Type B pancreatic cell (in vitro differentiated cells): Measurements from ENCODE around the gene STAT3. TPM values are rescaled to one million over a fixed set of nuclear protein-coding genes. Genes with fewer than 3 reads are reported as not detected.
"Not testable (repeated sequence)": the region's sequence is repeated elsewhere in the genome, so short reads cannot be mapped to it uniquely, and the experiment has no call there.

Source experiments
- DNase-seq: peaks from one replicate; pipeline ENCODE4 v3.0.0; 2021; ENCODE audit warnings: mixed read lengths; ENCODE audit not compliant: unreplicated experiment; ENCODE audit errors: extremely low spot score
- H3K27ac Mint-ChIP-seq: 2 replicates; pipeline ENCODE4 v1.8.0; 2021; ENCODE audit warnings: mild to moderate bottlenecking, mixed read lengths
- H3K27me3 Mint-ChIP-seq: 2 replicates; pipeline ENCODE4 v1.8.0; 2021; ENCODE audit warnings: mixed read lengths
- H3K36me3 Mint-ChIP-seq: 2 replicates; pipeline ENCODE4 v1.8.0; 2021; ENCODE audit warnings: mixed read lengths
- H3K4me1 Mint-ChIP-seq: one replicate; pipeline ENCODE4 v1.8.0; 2021; ENCODE audit warnings: mixed read lengths; ENCODE audit not compliant: unreplicated experiment
- H3K4me3 Mint-ChIP-seq: 2 replicates; pipeline ENCODE4 v1.8.0; 2021; ENCODE audit warnings: mild to moderate bottlenecking, mixed read lengths
- H3K9me3 Mint-ChIP-seq: 2 replicates; pipeline ENCODE4 v1.8.0; 2021; ENCODE audit warnings: mixed read lengths
- CTCF ChIP-seq: fragments of 200-600 bp; sonication (generic); conservative IDR thresholded peaks from 2 replicates; pipeline ENCODE4 v1.5.0; 2021; ENCODE audit warnings: antibody characterized with exemption, mild to moderate bottlenecking
- total RNA-seq: library from RNA; stranded (reverse); gene quantifications from 2 replicates; pipeline ENCODE4 v1.2.1, GENCODE V29; 2021; ENCODE audit warnings: low replicate concordance

Gene STAT3
- total RNA-seq, 1 donor from 2014 or later: 64.9 TPM

- no peak for TF ChIP-seq CTCF
- Mint-ChIP-seq H3K9me3 (no peaks in the 10 kb centered on the region), H3K4me3 (no peak overlapping the region), H3K27me3 (no peaks in the 10 kb centered on the region), H3K4me1 (peaks cover 32% of the 10 kb centered on the region), H3K27ac (no peak overlapping the region), H3K36me3 (peaks cover 3% of the 10 kb centered on the region)
- no peak for DNase-seq
Measured at GRCh38 chr17:42365136-42365535, 23.1 kb downstream of the STAT3 start.

- no peak for TF ChIP-seq CTCF
- Mint-ChIP-seq H3K9me3 (no peaks in the 10 kb centered on the region), H3K36me3 (peaks cover 3% of the 10 kb centered on the region), H3K27ac (no peak overlapping the region), H3K27me3 (no peaks in the 10 kb centered on the region), H3K4me3 (no peak overlapping the region), H3K4me1 (peaks cover 32% of the 10 kb centered on the region)
- DNase-seq: no peak
Measured at GRCh38 chr17:42363767-42364585, 24.3 kb downstream of the STAT3 start.

- TF ChIP-seq CTCF: no peak
- Mint-ChIP-seq H3K4me1 (peaks cover 32% of the 10 kb centered on the region), H3K36me3 (peaks cover 3% of the 10 kb centered on the region), H3K9me3 (no peaks in the 10 kb centered on the region), H3K4me3 (no peak overlapping the region), H3K27ac (no peak overlapping the region), H3K27me3 (no peaks in the 10 kb centered on the region)
- no peak for DNase-seq
Measured at GRCh38 chr17:42363231-42363630, 25.0 kb downstream of the STAT3 start.

- H3K4me1 Mint-ChIP-seq: peaks cover 28% of the 10 kb centered on the region
- no peaks in the 10 kb centered on the region for H3K27me3 Mint-ChIP-seq
- peaks cover 3% of the 10 kb centered on the region for H3K36me3 Mint-ChIP-seq
- no peak overlapping the region for H3K4me3 Mint-ChIP-seq
- H3K9me3 Mint-ChIP-seq: no peaks in the 10 kb centered on the region
- H3K27ac Mint-ChIP-seq: peak overlapping the region; percentile 39
- TF ChIP-seq CTCF: no peak
- no peak for DNase-seq
Measured at GRCh38 chr17:42362245-42362961, 25.8 kb downstream of the STAT3 start.

- peaks cover 3% of the 10 kb centered on the region for H3K36me3 Mint-ChIP-seq
- H3K9me3 Mint-ChIP-seq: no peaks in the 10 kb centered on the region
- no peak overlapping the region for H3K4me3 Mint-ChIP-seq
- DNase-seq: no peak
- H3K27me3 Mint-ChIP-seq: no peaks in the 10 kb centered on the region
- H3K4me1 Mint-ChIP-seq: peaks cover 25% of the 10 kb centered on the region
- TF ChIP-seq CTCF: no peak
- H3K27ac Mint-ChIP-seq: peak overlapping the region; percentile 39
Measured at GRCh38 chr17:42361781-42362186, 26.5 kb downstream of the STAT3 start.

- H3K4me3 Mint-ChIP-seq, H3K27me3 Mint-ChIP-seq: not testable (repeated sequence)
Measured at GRCh38 chr17:42360388-42360787, 27.9 kb downstream of the STAT3 start.

More at GRCh38 chr17:42360388-42360787, 27.9 kb downstream of the STAT3 start:
- H3K27ac Mint-ChIP-seq, H3K9me3 Mint-ChIP-seq, H3K36me3 Mint-ChIP-seq, DNase-seq: not testable (repeated sequence)
- peaks cover 25% of the 10 kb centered on the region for H3K4me1 Mint-ChIP-seq
